Nephron progenitor cell (in vitro differentiated cells): ENCODE data around the gene SEMA5B.

Experiments
- DNase-seq: peaks from one replicate; pipeline ENCODE4 v3.0.0; 2021
- H3K27ac Mint-ChIP-seq: 2 replicates; pipeline ENCODE4 v1.8.0; 2021; ENCODE audit warnings: mild to moderate bottlenecking, moderate library complexity, mixed read lengths
- H3K27me3 Mint-ChIP-seq: 2 replicates; pipeline ENCODE4 v1.8.0; 2021; ENCODE audit warnings: mild to moderate bottlenecking, low read depth, mixed read lengths; ENCODE audit not compliant: poor library complexity
- H3K36me3 Mint-ChIP-seq: 2 replicates; pipeline ENCODE4 v1.8.0; 2021; ENCODE audit warnings: low read depth, mixed read lengths
- H3K4me1 Mint-ChIP-seq: 2 replicates; pipeline ENCODE4 v1.8.0; 2021; ENCODE audit warnings: mixed read lengths
- H3K4me3 Mint-ChIP-seq: 2 replicates; pipeline ENCODE4 v1.8.0; 2021; ENCODE audit warnings: mild to moderate bottlenecking, moderate library complexity, mixed read lengths
- H3K9me3 Mint-ChIP-seq: 2 replicates; pipeline ENCODE4 v1.8.0; 2021; ENCODE audit warnings: mild to moderate bottlenecking, moderate library complexity, mixed read lengths
- CTCF ChIP-seq: fragments of 200-600 bp; sonication (generic); IDR thresholded peaks from 2 replicates; pipeline ENCODE4 v1.5.0; 2021; ENCODE audit warnings: antibody characterized with exemption

Gene SEMA5B

GRCh38 chr3:122996038-122996580 lies 31.5 kb downstream of the SEMA5B start:
- no peak for TF ChIP-seq CTCF
- Mint-ChIP-seq H3K4me3 (no peak overlapping the region), H3K36me3 (no peaks in the 10 kb centered on the region), H3K27ac (no peak overlapping the region), H3K4me1 (peaks cover 87% of the 10 kb centered on the region), H3K9me3 (no peaks in the 10 kb centered on the region), H3K27me3 (peaks cover 36% of the 10 kb centered on the region)
- DNase-seq: peak; percentile 70

GRCh38 chr3:122994954-122995353 lies 32.6 kb downstream of the SEMA5B start:
- Mint-ChIP-seq H3K4me3 (no peak overlapping the region), H3K9me3 (no peaks in the 10 kb centered on the region), H3K36me3 (no peaks in the 10 kb centered on the region), H3K27me3 (peaks cover 36% of the 10 kb centered on the region), H3K27ac (no peak overlapping the region), H3K4me1 (peaks cover 95% of the 10 kb centered on the region)
- DNase-seq: no peak
- TF ChIP-seq CTCF: no peak

GRCh38 chr3:122993124-122993978 lies 34.2 kb downstream of the SEMA5B start:
- H3K27me3 Mint-ChIP-seq: peaks cover 37% of the 10 kb centered on the region
- DNase-seq: no peak
- H3K27ac Mint-ChIP-seq: no peak overlapping the region
- peak overlapping the region; percentile 50 for H3K4me3 Mint-ChIP-seq
- TF ChIP-seq CTCF: no peak
- no peaks in the 10 kb centered on the region for H3K9me3 Mint-ChIP-seq
- H3K4me1 Mint-ChIP-seq: peaks cover 97% of the 10 kb centered on the region
- H3K36me3 Mint-ChIP-seq: no peaks in the 10 kb centered on the region

- peaks cover 97% of the 10 kb centered on the region for H3K4me1 Mint-ChIP-seq
- no peaks in the 10 kb centered on the region for H3K9me3 Mint-ChIP-seq
- no peak overlapping the region for H3K4me3 Mint-ChIP-seq
- peaks cover 44% of the 10 kb centered on the region for H3K27me3 Mint-ChIP-seq
- no peak for DNase-seq
- TF ChIP-seq CTCF: no peak
- H3K27ac Mint-ChIP-seq: no peak overlapping the region
- no peaks in the 10 kb centered on the region for H3K36me3 Mint-ChIP-seq
Observed at GRCh38 chr3:122992676-122993075, 34.9 kb downstream of the SEMA5B start.

GRCh38 chr3:122992133-122992532 lies 35.4 kb downstream of the SEMA5B start:
- no peak for DNase-seq
- no peak for TF ChIP-seq CTCF
- H3K4me3 Mint-ChIP-seq: no peak overlapping the region
- no peaks in the 10 kb centered on the region for H3K9me3 Mint-ChIP-seq
- H3K27me3 Mint-ChIP-seq: peaks cover 48% of the 10 kb centered on the region
- H3K4me1 Mint-ChIP-seq: peaks cover 97% of the 10 kb centered on the region
- H3K27ac Mint-ChIP-seq: no peak overlapping the region
- H3K36me3 Mint-ChIP-seq: no peaks in the 10 kb centered on the region
